Fibroblast of pulmonary artery (primary cell): ENCODE results near the gene SLC12A6.

Source experiments
- DNase-seq: peaks from one replicate; pipeline ENCODE4 v3.0.0-alpha.2; 2010; ENCODE audit warnings: low read depth
- H3K4me3 ChIP-seq: replicated peaks from 2 replicates; pipeline ENCODE4 v1.5.1; 2011; ENCODE audit warnings: low read depth, mild to moderate bottlenecking, control low read depth, low read length, moderate library complexity
- TF ChIP-seq, protein P1 (sequence below): IDR thresholded peaks from 2 replicates; pipeline ENCODE4 v1.5.1; 2011; ENCODE audit warnings: mild to moderate bottlenecking, control low read depth, low read length, inconsistent platforms; ENCODE audit errors: missing control alignments

SLC12A6 gene

DNA sequence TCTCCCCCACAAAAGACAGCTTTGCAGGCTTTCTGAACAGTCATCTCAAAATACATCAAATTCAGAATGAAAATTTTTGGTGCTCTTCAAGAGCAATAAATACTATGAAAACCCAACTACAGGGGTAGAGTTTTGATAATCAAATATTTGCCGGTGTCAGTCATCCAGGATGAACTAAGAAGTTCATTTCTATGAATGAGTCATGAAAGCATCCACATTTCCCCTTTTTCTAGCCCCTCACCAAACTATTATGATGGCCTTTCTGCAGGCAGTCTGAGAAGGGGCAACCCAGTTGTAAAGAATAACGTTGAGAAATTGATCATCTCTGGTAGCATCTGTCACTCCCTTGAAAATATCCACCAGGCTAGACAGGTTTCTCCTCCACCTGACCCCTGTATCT, 32.5 kb upstream of the SLC12A6 start:
- TF ChIP-seq, protein P1, sequence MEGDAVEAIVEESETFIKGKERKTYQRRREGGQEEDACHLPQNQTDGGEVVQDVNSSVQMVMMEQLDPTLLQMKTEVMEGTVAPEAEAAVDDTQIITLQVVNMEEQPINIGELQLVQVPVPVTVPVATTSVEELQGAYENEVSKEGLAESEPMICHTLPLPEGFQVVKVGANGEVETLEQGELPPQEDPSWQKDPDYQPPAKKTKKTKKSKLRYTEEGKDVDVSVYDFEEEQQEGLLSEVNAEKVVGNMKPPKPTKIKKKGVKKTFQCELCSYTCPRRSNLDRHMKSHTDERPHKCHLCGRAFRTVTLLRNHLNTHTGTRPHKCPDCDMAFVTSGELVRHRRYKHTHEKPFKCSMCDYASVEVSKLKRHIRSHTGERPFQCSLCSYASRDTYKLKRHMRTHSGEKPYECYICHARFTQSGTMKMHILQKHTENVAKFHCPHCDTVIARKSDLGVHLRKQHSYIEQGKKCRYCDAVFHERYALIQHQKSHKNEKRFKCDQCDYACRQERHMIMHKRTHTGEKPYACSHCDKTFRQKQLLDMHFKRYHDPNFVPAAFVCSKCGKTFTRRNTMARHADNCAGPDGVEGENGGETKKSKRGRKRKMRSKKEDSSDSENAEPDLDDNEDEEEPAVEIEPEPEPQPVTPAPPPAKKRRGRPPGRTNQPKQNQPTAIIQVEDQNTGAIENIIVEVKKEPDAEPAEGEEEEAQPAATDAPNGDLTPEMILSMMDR = no peak
- no peak for DNase-seq
- no peak overlapping the region for H3K4me3 ChIP-seq

DNA sequence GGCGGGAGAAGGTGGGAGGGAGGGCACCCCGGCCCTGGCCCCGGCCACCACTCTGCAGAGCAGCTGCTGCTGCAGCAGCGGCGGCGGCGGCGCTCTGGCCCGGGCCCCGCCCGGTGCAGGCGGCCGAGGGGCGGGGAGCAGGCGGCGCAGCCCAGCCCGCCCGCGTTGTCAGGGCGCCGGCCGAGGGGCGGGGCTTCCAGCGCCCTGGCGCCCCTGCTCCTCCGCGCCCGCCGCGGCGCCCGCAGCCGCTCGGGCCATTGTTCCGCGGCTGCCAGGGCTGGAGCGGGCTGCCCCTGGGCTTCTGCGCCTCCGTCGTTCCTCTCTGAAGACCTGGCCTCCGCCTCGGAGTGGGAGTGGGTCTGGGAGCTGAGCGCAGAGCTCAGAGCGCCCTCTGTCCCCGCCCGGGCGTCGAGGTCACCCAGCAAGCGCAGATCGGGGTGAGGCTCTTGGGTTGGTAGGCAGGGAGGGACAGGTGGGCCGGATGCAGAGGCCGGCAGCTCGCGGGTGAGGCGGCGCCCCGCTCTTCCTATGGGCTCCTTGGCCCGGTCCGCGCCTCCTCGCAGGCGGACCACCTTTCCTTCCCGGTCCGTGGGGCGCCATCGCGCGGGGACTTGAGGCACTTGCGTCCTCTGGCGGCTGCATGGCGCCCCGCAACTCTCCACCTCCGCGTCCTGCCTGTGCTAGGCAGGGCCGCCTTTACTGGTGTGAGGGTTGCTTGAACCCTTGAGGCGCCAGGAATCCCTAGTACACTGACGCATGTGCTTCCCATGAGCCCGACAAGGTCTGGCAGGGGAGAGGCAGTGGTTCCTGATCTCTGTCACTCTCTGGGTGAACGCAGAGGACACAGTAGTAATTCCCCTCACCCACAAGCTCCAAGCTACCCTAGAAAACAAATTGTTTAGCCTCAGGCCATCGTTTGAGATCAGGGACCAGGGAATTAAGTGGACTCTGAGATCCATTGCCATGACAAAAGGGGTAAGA, 29.8 kb upstream of the SLC12A6 start, which contains the start of gene LPCAT4:
TSS of gene LPCAT4 (minus strand) at position 96 of the 981 bp plus-strand sequence. CDS start 96 bp downstream, outside the sequence.
- H3K4me3 ChIP-seq = peak within 1 kb of the TSS; percentile 85
- TF ChIP-seq, protein P1 = peak; percentile 81
- peak; percentile 86 for DNase-seq

DNA sequence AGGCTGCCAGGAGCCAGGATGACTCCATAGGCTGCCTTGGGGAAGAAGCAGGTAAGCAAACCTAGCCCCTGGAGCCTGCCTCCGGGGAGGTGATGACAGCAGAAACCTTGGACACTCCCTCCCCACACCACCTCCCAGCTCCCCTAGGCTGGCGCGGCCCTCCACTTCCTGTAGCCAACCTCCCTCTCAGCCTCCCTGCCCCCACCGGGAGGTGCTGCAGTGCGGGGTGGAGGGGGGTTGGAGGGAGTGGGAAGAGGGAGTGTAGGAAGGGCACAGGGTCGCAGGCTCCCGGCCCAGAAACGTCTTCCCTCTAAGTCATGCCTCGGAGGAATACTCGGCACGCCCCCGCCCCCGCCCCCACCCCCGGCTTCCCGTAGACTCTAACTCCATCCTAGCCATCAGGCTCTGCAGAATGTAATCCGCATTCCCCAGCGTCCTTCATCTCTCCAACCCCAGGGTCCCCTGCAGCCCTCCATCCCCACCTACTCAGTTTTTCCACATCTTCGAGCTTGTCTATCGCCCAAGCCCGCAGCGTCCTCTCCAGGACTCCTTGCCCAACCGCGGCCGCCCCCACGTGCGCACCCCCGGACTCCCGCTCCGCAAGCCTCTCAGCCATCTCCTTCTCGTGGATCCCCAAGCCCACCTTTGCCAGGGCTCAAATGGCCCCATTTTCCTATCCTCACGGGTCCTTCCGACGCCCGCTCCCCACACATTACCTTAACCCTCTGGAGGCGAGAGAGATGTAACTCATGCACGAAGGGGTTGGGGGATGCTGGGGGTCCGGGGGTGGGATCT, 28.9 kb upstream of the SLC12A6 start:
- TF ChIP-seq, protein P1 = no peak
- H3K4me3 ChIP-seq = peak overlapping the region; percentile 85
- peak; percentile 56 for DNase-seq

DNA sequence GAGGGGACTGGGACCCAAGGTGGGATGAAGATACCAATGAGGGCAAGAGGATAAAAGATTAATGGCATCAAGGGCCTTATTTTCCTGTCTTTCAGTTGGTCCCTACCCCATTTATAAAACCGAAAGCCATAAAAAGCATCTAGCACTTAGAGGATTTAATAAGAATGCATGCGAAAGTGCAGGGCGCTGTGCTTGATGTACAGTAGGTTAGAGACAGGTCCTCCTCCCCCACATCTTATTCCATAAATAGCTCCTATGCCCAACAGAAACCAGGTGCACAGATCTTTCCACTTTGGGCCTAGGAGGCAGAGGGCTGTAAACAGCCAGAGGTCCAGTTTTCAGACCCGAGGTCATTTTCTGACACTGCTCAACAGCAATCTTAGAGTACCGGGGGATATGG, 28.3 kb upstream of the SLC12A6 start:
- H3K4me3 ChIP-seq = peak overlapping the region; percentile 85
- no peak for DNase-seq
- TF ChIP-seq, protein P1 = no peak

DNA sequence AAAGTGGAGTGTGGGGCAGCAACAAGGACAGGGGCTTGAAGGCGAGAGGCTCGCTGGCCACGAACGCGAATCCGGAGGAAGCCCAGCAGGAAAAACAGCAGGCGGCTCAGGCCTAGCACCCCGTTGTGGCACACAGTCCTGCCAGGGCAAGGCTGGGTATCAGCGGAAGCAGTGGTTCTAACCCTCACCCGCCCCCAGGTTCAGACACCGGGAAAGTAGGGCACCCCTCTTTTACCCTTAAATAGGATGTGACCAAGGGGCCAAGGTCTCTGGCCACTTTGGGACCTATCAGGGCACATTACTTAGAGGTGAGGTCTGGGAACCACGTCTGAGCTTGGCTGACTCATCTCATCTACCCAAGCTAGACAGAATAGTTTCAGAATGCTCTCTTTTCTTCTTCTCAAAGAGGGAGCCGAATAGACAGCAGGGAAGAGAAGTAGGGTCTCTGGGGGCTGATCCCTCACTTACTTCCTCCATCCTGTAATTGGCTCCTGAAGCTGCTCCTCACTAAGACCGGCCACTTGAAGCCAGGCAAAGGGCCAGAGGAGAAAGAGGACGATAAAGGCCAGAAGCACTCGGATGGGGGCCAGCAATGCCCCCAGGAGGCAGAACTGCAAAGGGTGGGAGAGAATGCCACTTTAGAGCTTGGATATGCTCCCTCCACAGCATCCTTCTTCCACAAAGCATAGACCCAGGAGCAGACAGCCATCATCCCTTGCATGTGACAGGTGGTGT, 27.7 kb upstream of the SLC12A6 start:
- DNase-seq = no peak
- peak overlapping the region; percentile 85 for H3K4me3 ChIP-seq
- TF ChIP-seq, protein P1 = no peak

DNA sequence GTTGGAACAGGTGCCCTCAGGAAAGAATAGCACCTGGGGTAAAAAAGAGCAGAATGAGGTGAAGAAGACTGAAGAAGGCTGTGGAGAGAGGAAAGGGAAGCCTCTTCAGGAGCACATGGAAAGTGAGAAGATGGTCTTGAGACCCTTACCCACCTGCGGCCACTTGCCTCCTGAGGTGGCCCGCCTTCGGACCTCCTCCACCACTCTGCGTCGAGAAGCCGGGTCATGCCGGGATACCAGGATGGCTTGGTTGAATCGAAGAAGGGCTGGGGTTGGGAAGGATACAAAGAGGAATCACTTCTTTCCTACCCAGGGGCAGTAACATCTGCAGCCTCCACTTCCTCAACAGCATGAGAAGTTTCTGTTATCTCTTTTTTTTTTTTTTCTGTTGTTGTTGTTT, 26.5 kb upstream of the SLC12A6 start:
- TF ChIP-seq, protein P1 = no peak
- DNase-seq = no peak
- no peak overlapping the region for H3K4me3 ChIP-seq
